C1 segment of cervical spinal cord (tissue), 14 donors: ENCODE results near the gene CNR2.
"Not testable (repeated sequence)": the region's sequence is repeated elsewhere in the genome, so short reads cannot be mapped to it uniquely, and the experiment has no call there.

ENCODE experiments used
- DNase-seq, 14 donors: peaks; one replicate each; lab custom pipeline; 2025; lab: John Stamatoyannopoulos, UW

The CNR2 gene

GRCh38 chr1:23913212-23913880 lies at the start of gene CNR2:
Gene CNR2, minus strand, starts transcription at chr1:23913362. Its CDS starts 37,745 bp downstream, at chr1:23875617.
- no peak for DNase-seq

- peak in 1 of 14 donors; percentile 46 for DNase-seq
Observed at GRCh38 chr1:23960291-23961020, 47.3 kb upstream of the CNR2 start.

- peak; percentile 88 to 98 (median 96) for DNase-seq
Observed at GRCh38 chr1:23959461-23960290, 46.5 kb upstream of the CNR2 start, which contains the start of gene PNRC2. Gene PNRC2, plus strand, starts transcription at chr1:23959828. Its CDS starts 1,630 bp downstream, at chr1:23961458.

DNA sequence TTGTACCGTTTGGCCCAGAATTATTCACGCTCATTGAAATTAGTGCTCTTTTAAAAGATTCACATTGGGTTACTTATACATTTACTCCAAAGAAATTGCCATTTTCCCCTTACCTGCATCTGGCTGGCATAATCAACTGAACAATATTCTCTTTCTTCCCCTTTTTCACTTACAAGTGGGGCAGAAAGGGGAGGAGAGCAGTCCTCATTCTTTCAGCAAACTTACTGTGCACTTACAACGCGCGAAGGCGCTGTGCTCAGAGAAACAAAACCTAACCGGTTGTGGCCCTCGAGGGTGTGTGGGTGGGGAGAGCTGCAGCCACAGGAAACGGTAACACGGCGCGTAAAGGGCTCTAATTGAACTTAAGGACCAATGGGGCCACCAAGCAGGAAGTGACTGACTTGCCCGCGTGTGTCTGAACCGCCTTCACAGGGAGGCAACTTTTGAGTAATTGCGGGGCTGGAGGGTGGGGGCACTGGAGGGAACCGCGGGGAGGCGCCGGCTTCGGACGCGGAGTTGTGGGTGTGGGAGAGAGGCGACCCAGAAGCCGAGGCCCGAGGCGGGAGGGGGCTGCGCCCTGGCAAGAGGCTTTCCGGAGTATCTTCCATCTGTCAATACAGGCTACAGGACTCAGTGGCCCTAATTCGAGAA lies 45.8 kb upstream of the CNR2 start:
- peak in 10 of 14 donors; percentile 45 to 85 (median 80) for DNase-seq

GRCh38 chr1:23958040-23958809 lies 45.1 kb upstream of the CNR2 start:
- DNase-seq: not testable (repeated sequence)

DNA sequence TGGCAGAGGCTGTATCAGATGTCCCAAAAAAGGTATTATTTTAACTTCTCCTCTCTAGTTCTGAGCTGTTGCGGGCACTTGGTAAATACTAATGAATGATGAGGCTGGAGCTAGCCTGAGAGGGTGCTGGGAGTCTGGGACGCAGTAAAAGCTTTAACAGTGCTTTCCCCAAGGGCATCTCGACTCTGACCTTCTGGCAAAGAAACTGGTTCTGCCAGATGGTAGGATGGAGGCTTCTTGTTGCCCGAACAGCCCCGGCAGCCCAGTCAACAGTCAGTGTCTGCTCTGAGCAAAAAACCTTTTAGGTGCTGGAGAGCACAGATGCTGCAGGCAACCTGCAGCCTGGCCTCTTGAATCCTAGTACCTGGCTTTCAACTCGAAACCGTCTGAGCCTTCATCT lies 43.9 kb upstream of the CNR2 start:
- peak in 1 of 14 donors; percentile 81 for DNase-seq

DNA sequence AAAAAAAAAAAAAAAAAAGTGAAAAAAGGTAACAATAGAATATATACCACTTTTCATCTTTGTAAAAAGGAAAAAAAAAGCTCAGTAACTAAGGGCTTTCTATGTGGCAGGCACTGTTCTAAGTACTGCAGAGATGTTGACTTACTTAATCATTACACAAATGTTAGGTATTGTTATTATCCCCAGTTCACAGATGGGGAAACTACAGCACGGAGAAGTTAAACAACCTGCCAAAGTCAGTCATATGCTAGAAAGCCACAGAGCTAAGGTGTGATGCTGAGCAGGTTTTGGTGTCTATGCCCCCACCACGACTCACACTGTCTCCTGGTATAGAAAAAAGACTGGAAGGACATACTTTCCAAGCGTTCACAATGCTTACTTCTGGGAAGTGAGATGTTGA lies 39.9 kb upstream of the CNR2 start:
- DNase-seq: no peak

GRCh38 chr1:23947366-23947765 lies 34.2 kb upstream of the CNR2 start:
- DNase-seq: no peak

GRCh38 chr1:23936481-23937176 lies 23.5 kb upstream of the CNR2 start:
- DNase-seq: no peak

DNA sequence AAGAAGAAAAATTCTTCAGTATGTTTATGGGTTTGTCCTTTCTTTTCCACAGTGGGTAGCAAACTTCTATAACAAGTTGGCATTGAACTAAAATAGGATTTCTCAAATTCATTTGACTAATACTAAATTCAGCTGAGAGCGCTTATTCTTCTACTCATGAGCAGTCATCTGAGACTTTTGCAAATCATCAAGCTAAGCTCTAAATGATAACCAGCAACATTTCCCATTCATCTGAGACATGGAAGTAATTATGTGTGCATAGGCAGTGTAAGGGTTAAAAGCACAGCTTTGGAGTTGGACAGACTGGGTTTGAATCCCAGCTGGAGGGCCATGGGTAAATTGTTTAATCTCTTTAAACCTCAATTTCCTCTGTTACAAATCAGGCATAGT lies 18.3 kb upstream of the CNR2 start:
- DNase-seq: no peak

DNA sequence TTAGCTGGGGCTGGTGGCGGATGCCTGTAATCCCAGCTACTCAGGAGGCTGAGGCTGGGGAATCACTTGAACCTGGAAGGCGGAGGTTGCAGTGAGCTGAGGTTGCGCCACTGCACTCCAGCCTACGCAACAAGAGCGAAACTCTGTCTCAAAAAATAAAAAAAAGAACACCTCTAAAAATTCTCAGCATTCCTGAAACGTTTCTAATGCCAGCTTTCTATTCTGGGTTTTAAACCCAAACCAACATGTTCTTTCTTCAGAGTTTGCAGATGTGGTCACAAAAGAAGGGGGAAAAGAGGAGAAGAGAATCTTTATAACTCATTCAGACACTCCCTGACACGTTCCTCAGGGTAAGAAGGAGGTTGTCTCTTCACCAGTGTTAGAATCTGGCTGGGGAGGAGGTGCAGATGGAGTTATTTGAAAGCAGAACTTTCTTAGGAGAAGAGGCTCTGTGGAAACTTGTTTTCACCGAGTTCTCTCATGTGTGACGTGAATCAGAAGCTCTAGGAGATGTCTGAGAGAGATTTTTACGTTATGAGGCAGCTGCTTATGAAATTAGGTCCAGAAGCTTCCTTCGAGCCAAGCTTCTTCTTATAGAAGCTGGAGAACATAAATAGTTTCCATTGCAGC lies 17.8 kb upstream of the CNR2 start:
- DNase-seq: no peak

DNA sequence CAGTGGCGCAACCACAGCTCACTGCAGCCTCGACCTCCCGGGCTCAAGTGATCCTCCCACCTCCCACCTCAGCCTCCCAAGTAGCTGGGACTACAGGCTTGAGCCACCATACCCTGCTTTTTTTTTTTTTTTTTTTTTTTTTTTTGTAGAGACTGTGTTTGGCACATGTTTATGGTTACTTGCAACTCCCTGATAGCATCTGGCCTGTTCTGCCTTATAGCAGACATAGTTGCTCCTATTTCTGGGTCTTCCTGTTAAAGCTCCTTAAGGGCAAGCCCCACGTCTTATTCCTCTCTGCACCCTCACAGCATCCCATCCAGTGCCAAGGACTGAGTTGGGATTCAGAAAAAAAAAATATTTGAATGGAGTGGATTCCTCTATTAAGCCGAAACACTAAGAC lies 17.1 kb upstream of the CNR2 start:
- no peak for DNase-seq

GRCh38 chr1:23928789-23929188 lies 15.6 kb upstream of the CNR2 start:
- DNase-seq: no peak

GRCh38 chr1:23927097-23927496 lies 13.9 kb upstream of the CNR2 start:
- DNase-seq: no peak

- no peak for DNase-seq
Observed at GRCh38 chr1:23925279-23925678, 12.1 kb upstream of the CNR2 start.

DNA sequence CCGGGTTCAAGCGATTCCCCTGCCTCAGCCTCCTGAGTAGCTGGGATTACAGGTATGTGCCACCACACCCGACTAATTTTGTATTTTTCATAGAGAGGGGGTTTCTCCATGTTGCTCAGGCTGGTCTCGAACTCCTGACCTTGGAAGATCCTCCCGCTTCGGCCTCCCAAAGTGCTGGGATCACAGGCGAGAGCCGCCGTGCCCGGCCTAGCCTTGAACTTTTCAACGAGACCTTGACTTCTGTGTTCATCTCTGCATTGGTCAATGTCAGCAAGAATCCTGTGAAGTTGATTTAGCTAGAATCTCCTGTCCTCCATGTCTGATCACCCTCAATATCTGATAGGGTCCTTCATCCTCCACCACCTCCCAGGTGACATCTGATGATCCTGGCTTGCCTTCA lies 11.4 kb upstream of the CNR2 start:
- no peak for DNase-seq

DNA sequence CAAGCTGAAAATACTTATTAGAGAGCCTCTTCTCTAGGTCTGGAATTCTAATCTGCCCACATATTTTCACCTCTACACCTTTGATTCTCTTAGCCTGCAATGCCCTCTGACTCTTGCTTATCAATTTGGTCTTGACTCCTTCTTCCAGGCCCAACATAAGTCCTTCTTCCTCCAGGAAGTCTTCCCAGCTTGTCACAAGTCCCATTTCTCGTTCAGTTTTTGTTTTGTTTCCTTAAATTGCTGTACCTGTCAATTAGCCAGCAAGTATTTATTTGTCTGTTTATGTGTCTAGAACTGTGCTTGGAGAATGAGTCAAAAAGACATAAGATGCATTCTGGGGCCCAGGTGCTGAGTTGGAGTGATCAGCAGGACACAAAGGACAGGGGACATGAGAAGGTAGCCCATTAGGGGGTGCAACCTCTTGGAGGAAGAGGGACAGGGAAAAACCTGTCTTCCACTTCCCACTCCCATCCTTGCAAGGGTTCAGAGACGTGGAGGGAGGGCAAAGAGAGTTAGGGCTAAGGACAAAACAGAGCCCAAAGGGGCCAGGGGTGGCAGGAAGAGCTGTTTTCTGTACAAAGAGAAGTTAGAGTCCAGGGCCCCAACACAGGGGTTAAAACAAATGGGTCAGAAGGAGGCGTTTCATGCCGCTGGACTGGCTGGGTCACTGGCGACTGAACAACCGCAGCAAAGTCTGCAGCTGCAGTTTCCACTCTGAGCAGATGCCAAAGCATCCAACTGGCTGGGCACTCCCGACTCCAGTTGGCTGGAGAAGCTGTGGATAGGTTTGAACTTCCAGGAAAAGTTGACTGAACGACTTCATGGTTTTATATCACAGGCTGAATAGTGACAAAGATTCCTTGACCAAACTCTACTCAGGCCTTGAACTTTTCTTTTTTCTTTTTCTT lies 10.7 kb upstream of the CNR2 start:
- DNase-seq: no peak

- no peak for DNase-seq
Observed at GRCh38 chr1:23922321-23922943, 9.3 kb upstream of the CNR2 start.
